Suprapubic skin (tissue), 4 donors: ENCODE results near the gene MEFV.

Experiments
- CTCF ChIP-seq, 2 donors: fragments of 200-600 bp in 1 of 2; fragments of 450-650 bp in 1 of 2; sonication (generic) in 1 of 2; IDR thresholded peaks; one replicate each; pipeline ENCODE4 v1.5.1; 2016 to 2019; ENCODE audit warnings: antibody characterized with exemption in 2 of 2, mild to moderate bottlenecking in 1 of 2, moderate library complexity in 1 of 2
- EP300 ChIP-seq: sonication (generic); formaldehyde crosslinking; IDR thresholded peaks from one replicate; pipeline ENCODE4 v1.6.1; 2017; ENCODE audit warnings: antibody characterized with exemption
- POLR2A ChIP-seq, 2 donors: fragments of 450-650 bp; IDR thresholded peaks; one replicate each; pipeline ENCODE4 v1.6.1; 2017; ENCODE audit warnings: antibody characterized with exemption in 2 of 2, mild to moderate bottlenecking in 2 of 2, moderate library complexity in 2 of 2
- POLR2AphosphoS5 ChIP-seq, 3 donors: sonication (generic); formaldehyde crosslinking; IDR thresholded peaks; one replicate each; pipeline ENCODE4 v1.6.1; 2017; ENCODE audit warnings: antibody characterized with exemption in 3 of 3

- TF ChIP-seq EP300 (no peak), CTCF (IDR thresholded peaks at IDR 0.05) (no peak), POLR2AphosphoS5 (IDR thresholded peaks at IDR 0.05) (no peak), POLR2A (IDR thresholded peaks at IDR 0.05) (no peak)
Measured at GRCh38 chr16:3207086-3207953, 49.1 kb downstream of the MEFV start.
